Mesenteric fat pad (tissue), 1 donor: ENCODE measurements around the gene SMAD1. TPM values are rescaled to one million over a fixed set of nuclear protein-coding genes. Genes with fewer than 3 reads are reported as not detected.

Experiments
- total RNA-seq: library from RNA; stranded (reverse); fragmentation: NEBNext Ultra II Directional; extraction: Animal tissue kit (Norgen Biotek cat#: 25700); gene quantifications from one replicate; pipeline ENCODE4 v1.2.1, GENCODE V29; 2021
- donor health status: DM: yes; HTN: yes; CAD: no.

The SMAD1 gene
- total RNA-seq, 1 donor from 2014 or later: 14.7 TPM

Other genes with a start within 250 kb of the SMAD1 start
- gene MMAA, start 137.5 kb downstream of the SMAD1 start, total RNA-seq: 7.5 TPM
- gene C4orf51, start 198.3 kb downstream of the SMAD1 start, total RNA-seq: not detected